Measurements from ENCODE around the gene LINC00305.

LINC00305 gene

DNA sequence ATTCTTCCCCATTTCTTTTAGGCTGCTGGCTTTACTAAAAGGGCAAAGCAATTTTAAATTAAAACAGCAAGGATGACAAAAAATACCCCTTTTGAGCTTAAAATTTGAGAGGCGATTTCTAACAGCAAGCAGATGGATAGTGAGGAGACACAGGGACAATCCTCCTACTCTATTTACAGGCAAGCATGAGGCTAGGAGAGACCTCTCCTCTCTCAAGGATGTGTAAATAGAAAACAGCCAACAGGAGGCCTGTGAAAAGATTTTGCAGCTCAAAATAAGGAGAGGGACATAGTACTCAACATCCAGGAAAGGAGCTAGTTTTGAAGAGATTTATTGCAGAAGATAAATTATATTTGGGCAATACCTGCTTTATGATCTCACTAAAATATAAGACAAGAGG, 53.8 kb downstream of the LINC00305 start:
- Histone ChIP-seq H3K36me3 (ENCODE audit: control insufficient read depth in 2 of 2, insufficient read depth in 1 of 2, low read length in 2 of 2) (no peaks in the 10 kb centered on the region), H3K4me1 (ENCODE audit: control insufficient read depth, insufficient read depth, low read length) (no peaks in the 10 kb centered on the region), H3K9me3 (ENCODE audit: control insufficient read depth, insufficient read depth, low read depth, low read length) (no peaks in the 10 kb centered on the region), H3K4me3 (ENCODE audit: low read depth, low read length) (no peak overlapping the region), H3K27ac (ENCODE audit: extremely low read depth, low read depth, low read length) (no peak overlapping the region)
- TF ChIP-seq ZNF133 (tag by site-specific recombination; IDR thresholded peaks at IDR 0.05): no peak
- TF ChIP-seq MZF1 (tag by site-specific recombination; IDR thresholded peaks at IDR 0.05; ENCODE audit: borderline replicate concordance): no peak
- no peak for TF ChIP-seq MEIS1 (CRISPR knock-in tag; IDR thresholded peaks at IDR 0.05; ENCODE audit: borderline replicate concordance)
- TF ChIP-seq KLF10 (tag by site-specific recombination; IDR thresholded peaks at IDR 0.05): no peak
- TF ChIP-seq, protein P1, sequence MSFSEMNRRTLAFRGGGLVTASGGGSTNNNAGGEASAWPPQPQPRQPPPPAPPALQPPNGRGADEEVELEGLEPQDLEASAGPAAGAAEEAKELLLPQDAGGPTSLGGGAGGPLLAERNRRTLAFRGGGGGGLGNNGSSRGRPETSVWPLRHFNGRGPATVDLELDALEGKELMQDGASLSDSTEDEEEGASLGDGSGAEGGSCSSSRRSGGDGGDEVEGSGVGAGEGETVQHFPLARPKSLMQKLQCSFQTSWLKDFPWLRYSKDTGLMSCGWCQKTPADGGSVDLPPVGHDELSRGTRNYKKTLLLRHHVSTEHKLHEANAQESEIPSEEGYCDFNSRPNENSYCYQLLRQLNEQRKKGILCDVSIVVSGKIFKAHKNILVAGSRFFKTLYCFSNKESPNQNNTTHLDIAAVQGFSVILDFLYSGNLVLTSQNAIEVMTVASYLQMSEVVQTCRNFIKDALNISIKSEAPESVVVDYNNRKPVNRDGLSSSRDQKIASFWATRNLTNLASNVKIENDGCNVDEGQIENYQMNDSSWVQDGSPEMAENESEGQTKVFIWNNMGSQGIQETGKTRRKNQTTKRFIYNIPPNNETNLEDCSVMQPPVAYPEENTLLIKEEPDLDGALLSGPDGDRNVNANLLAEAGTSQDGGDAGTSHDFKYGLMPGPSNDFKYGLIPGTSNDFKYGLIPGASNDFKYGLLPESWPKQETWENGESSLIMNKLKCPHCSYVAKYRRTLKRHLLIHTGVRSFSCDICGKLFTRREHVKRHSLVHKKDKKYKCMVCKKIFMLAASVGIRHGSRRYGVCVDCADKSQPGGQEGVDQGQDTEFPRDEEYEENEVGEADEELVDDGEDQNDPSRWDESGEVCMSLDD (tag by site-specific recombination; IDR thresholded peaks at IDR 0.05): no peak
- TF ChIP-seq HOXA7 (CRISPR knock-in tag; IDR thresholded peaks at IDR 0.05; ENCODE audit: borderline replicate concordance): no peak
- ChIA-PET POLR2A (no interaction called here), CTCF (interaction anchor here (0.6 to 0.7 kb wide), 2 partner anchors 100 to 1321 kb away, joined by 3 read pairs; no protein-coding TSS in a partner anchor)

DNA sequence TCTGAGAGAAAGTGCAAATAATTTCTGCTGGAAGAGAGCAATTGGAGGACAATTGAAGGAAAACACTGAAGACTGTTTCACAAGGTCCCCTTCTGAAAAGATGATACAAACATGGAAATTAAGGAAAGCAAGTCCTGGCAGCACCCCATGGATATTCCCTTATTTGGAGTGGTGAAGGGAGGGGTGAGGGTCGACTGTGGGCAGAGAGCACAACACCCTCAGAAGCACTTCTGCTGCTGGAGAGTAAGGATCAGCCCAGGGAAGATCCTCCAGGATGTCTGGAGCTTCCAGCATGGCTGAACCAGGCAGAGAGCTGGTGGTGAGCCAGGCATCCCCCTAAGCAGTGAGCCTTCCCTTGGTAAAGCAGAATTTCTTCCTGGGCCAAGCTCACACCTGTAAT, 54.7 kb downstream of the LINC00305 start:
- TF ChIP-seq ZSCAN16 (tag by site-specific recombination; IDR thresholded peaks at IDR 0.05): no peak
- TF ChIP-seq ZNF701 (tag by site-specific recombination; IDR thresholded peaks at IDR 0.05): no peak
- TF ChIP-seq ZNF37A (tag by site-specific recombination; IDR thresholded peaks at IDR 0.05): no peak
- no peak for TF ChIP-seq ZNF837 (tag by site-specific recombination; IDR thresholded peaks at IDR 0.05)
- no peak for TF ChIP-seq ZNF660 (tag by site-specific recombination; IDR thresholded peaks at IDR 0.05)
- no peak for TF ChIP-seq OSR2 (tag by site-specific recombination; IDR thresholded peaks at IDR 0.05)
- no peak for TF ChIP-seq HOXD13 (CRISPR knock-in tag; IDR thresholded peaks at IDR 0.05; ENCODE audit: borderline replicate concordance)
- no peak for TF ChIP-seq ZNF175 (tag by site-specific recombination; IDR thresholded peaks at IDR 0.05)
- no peak for TF ChIP-seq PATZ1 (tag by site-specific recombination; IDR thresholded peaks at IDR 0.05)
- TF ChIP-seq ZNF677 (tag by site-specific recombination; IDR thresholded peaks at IDR 0.05): no peak
- no peak for TF ChIP-seq ZNF624 (tag by site-specific recombination; IDR thresholded peaks at IDR 0.05)
- no peak for TF ChIP-seq ZNF571 (tag by site-specific recombination; IDR thresholded peaks at IDR 0.05)
- no peak for TF ChIP-seq ZNF211 (tag by site-specific recombination; IDR thresholded peaks at IDR 0.05; ENCODE audit: low read depth)
- TF ChIP-seq, protein P2, sequence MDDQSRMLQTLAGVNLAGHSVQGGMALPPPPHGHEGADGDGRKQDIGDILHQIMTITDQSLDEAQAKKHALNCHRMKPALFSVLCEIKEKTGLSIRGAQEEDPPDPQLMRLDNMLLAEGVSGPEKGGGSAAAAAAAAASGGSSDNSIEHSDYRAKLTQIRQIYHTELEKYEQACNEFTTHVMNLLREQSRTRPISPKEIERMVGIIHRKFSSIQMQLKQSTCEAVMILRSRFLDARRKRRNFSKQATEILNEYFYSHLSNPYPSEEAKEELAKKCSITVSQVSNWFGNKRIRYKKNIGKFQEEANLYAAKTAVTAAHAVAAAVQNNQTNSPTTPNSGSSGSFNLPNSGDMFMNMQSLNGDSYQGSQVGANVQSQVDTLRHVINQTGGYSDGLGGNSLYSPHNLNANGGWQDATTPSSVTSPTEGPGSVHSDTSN (CRISPR knock-in tag; IDR thresholded peaks at IDR 0.05): no peak
- no peak for TF ChIP-seq ZNF202 (tag by site-specific recombination; IDR thresholded peaks at IDR 0.05; ENCODE audit: borderline replicate concordance)
- TF ChIP-seq HOXC10 (CRISPR knock-in tag; IDR thresholded peaks at IDR 0.05): no peak
- no peak for TF ChIP-seq AEBP2 (tag by site-specific recombination; IDR thresholded peaks at IDR 0.05; ENCODE audit: borderline replicate concordance)
- no peak for TF ChIP-seq ZFP41 (tag by site-specific recombination; IDR thresholded peaks at IDR 0.05; ENCODE audit: borderline replicate concordance)
- TF ChIP-seq TCF7L2 (IDR thresholded peaks at IDR 0.05; ENCODE audit: borderline replicate concordance, low read depth, low read length): no peak
- TF ChIP-seq ZFHX2 (tag by site-specific recombination; conservative IDR thresholded peaks at IDR 0.05): no peak
- ChIA-PET POLR2A (no interaction called here), CTCF (no interaction called here)
- Histone ChIP-seq H3K4me3 (ENCODE audit: low read depth, low read length) (no peak overlapping the region), H3K4me1 (ENCODE audit: control insufficient read depth, insufficient read depth, low read length) (no peaks in the 10 kb centered on the region), H3K27ac (ENCODE audit: extremely low read depth, low read depth, low read length) (no peak overlapping the region), H3K9me3 (ENCODE audit: control insufficient read depth, insufficient read depth, low read depth, low read length) (no peaks in the 10 kb centered on the region), H3K36me3 (ENCODE audit: control insufficient read depth in 2 of 2, insufficient read depth in 1 of 2, low read length in 2 of 2) (no peaks in the 10 kb centered on the region)
